NK-92 (cell line): ENCODE measurements around the gene MTURN.

Experiments
- DNase-seq: peaks from one replicate; lab custom pipeline; 2025; ENCODE audit not compliant: unreplicated experiment; lab: John Stamatoyannopoulos, UW

MTURN gene

DNA sequence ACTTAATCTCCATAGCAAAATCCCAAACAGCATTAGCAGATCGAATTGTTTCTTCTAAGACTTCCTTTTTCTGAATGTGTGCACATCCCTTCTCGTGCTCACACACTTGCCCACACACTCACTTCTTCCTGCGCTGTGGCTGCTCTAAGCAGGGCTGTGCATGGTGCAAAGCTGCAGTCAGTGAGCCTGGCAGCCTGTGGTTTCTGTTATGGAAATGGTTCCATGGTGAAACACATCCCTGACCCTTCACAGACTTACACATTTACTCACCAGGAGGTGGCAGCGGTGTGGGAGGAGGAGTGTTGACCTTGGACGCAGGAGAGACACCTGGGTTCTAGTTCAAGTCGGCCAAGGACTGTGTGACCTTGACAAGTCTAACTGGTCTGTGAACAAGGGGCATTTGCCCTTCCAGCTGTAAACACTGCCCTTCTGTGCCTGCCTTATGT is 24.9 kb downstream of the MTURN start:
- no peak for DNase-seq

DNA sequence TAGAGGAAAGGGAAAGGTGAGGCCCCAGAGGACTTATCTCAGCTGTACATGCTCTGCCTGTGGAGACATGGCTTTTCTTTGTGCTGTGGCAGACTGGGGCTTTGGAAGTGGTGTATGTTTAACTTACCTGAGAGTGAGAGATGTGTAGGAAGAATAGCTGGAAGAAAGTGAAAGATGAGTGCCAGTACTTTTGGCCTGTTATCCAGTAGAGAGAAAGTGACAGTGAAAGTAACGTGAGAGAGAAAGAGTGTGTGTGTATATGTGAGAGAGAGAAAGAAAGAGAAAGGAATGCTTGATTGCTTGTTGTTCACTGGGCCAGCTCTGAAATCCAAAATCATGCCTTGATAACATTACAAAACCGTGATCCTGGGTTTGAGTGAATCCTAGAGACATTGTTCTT is 25.5 kb downstream of the MTURN start:
- DNase-seq, result no peak

DNA sequence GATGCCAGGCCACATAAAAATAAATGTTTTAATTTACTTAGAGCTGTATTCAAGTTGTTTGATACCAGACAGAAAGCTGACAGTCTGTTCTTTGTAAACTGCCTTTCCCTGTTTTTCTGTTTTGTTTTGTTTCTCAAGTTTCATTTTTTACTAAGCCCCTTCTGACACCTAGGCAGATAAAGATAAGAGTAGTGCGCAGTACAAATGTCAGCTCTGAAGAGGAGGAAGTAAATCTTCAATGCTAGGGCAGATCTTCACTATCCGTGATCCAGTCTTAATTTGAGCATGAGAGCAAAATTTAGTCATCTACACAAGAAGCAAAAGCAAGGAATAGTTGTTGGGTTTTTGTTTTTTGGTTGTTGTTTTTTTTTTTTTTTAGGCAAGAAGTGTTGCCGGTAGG is 27.3 kb downstream of the MTURN start:
- DNase-seq, result no peak

DNA sequence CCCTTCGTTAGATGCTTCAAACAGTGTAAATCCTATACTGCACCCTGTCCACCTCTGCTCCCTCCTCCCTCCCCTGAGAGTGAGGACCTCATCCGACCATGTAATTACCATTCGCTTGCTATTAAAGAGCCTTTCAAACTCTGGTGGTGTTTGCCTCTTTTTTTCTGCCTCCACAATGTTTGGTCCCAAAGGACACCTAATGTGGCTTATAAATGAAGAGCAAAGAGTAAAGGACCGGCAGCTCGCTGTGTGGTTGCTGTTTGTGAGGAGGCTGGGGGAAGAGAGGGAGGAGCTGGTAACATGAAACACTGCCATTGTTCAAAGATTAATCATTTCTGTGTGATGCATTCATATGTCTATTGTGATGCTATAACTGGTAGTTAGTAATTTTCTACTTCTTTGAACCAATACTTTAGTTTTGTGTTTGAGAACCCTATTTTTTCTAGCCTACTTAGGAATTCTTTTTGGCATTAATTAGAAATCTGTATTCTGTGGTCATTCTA is 27.9 kb downstream of the MTURN start:
- no peak for DNase-seq

DNA sequence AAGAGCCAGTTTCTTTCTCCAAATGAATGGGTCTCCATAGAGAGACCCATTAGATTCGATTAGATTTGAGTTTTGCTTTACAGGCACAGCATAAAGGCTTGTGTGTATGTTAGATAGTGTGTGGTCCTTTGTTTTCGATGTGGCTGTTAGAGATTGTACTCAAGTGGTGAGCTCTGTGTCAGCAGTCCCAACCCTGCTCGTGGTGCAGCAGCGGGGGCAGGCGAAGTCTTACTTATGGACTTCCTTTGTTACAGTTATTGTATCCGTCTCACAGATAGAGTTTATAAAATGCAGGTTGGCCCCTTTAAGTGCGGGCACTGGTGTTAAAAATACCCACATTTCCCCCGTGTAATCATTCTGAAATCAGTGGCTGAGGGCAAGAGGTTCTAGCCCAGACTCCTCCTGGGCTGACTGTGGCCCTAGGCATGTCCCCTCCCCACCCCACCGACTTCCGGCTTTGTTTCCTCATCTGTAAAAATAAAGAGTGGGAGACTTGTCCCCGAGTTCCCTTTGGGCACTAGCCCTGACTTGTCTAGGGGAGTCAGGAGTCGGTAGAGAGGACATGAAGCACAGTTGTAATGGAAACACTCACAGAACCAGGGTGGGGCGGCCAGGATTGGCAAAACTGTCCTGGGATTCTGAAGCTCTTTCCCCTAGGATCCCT is 28.6 kb downstream of the MTURN start:
- no peak for DNase-seq

DNA sequence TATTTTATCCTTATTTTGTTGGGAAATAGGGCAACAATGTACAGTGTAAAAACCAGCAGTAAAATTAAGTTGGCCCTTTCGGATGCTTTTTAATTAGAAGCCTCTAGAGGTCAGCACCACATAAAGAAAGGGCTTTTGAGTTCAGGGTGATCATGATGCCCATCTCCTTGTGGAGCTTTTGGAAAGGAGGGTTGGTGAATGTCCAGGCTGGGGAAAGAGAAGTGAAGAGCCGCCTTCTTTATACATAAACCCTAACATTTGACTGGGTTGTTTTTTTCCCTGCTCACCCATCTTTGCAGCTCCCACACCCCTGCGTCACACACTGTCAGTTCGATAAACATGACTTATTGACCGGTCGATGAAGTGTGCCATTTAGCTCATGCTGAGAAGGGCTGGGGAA is 29.8 kb downstream of the MTURN start:
- DNase-seq, result no peak

DNA sequence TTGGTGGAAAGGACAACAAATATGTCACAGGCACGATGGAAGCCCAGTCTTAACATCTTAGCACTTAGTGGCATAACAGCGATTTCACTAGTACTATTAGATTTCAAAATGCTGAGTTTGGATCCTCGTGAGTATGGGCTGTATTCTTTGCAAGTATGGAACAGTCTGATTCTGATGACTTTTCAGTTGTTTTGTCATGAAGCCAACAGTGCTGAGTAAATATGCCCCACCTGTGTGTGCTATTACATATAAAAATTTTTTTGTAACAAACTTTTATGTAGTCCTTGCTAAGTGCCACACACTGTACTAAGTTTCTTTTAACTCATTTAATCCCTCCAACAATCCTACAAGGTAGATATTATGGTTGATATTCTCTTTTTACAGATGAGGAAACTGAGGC is 30.8 kb downstream of the MTURN start:
- no peak for DNase-seq

DNA sequence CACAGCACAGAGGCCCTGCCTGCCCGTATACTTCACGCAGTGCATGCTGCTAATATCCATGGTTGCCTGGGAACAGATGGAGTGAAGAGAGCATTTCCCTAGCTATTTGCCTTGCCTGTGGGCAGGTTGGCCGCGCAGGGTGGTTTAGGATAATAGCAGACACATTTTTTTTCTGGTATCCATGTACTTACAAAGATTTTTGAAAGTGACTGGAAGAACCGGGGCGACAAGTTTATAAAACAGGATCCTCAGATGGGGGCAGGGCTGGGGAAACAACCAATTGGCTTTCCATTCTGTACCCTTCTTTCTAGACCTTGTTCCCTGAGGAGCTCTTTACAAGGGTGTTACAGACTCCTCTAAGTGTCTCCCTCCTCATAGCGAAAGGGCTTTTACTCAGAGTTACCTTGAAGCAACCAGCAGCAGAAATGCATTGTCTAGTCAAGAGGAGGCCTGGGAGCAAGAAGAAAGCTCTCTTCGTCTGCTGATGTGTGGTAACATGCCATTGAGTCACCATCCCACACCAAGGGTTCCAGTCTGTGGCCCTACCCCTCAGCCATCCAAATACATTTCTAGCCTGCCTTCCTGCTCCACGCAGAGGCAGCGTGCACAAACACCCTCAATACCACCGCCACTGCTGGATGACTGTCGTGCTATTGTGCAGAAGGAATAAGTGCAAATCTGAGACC is 31.5 kb downstream of the MTURN start:
- no peak for DNase-seq

DNA sequence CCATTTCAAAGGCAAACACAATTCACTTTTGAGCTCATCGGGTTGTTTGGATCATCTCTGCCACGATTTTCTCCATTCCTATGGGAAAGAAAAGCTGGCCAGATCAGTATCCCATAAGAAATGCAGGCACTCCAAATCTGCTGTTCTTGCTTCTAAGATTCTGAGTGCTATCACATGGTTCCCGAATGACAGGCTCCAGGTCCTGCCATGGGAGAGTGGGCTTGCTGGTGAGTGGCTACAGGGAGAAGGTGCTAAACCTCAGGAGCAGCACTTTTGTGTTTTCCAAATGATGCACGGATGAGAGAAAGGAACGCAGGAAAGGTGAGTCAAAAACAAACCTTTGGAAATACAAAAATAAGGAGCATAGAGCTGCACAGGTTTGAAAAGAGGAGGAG is 32.1 kb downstream of the MTURN start:
- DNase-seq, result no peak

DNA sequence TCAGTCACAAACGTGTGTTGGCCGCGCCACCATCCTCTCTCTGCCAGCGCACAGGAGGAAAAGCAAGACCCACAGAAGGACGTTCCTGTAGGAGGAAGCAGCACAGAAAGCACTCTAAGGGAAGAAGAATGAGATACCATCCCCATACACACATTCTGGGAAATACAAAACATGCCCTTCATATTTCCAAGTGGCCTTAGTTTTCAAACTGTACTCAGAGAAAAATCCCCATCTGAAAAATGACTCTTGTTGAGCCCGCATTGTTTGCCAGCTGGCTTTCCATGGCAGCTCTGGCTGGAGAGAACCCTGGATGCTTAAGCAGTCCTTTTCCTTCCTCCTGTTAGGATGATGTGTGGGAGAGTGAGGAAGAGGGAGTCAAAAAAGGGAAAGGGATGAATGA is 33.1 kb downstream of the MTURN start:
- DNase-seq, result no peak

DNA sequence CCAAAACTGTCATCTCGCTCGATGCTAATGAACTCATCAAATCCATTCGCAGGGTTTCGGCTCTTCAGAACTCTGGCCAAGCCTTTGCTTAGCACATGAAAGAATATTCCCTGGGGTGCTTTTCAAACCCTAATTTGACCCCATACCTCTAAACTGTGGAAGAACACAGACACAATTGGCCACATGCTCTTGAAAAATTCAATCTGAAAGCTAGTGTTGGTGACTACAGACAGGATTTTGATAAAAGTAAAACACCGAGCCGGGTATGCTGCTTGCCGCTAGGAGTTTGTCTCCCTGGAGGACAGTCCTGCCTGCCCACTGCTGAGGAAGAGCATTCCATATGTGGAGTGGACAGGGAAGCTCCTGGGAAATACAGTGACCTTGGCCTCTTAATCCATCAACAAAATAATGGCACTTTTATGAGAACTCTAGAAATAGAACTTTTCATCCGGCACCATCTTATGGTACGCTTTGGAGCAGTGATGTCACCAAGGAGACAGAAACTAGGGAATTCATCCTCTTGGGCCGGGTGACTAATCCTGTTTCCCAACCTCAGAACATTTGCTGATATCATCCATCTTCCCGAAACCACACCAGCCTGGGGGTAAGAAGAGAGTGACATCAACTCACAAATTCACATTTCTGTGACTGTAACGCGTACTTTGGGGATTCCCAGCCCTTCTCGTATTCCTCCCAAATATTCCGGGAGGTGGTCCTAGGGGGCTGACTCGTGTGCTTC is 34.2 kb downstream of the MTURN start:
- no peak for DNase-seq

DNA sequence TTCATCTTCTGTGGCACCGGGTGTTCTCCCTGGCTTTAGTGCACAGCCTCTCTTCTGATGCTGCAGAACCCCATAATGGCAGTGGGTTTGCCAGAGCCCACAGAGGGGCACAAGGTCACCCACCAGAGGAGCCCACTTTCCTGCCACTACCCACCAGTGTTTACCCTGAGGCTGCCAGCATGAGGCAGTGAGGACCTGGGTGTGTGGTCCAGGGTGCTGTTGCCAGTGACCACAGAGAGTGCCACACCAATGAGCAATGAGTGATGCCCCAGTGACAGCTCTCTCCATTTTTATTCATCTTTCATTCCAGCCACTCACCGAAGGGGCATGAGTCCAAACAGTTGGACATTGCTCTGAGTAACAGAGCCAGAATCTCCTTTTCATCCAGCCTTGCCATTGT is 34.8 kb downstream of the MTURN start:
- no peak for DNase-seq

DNA sequence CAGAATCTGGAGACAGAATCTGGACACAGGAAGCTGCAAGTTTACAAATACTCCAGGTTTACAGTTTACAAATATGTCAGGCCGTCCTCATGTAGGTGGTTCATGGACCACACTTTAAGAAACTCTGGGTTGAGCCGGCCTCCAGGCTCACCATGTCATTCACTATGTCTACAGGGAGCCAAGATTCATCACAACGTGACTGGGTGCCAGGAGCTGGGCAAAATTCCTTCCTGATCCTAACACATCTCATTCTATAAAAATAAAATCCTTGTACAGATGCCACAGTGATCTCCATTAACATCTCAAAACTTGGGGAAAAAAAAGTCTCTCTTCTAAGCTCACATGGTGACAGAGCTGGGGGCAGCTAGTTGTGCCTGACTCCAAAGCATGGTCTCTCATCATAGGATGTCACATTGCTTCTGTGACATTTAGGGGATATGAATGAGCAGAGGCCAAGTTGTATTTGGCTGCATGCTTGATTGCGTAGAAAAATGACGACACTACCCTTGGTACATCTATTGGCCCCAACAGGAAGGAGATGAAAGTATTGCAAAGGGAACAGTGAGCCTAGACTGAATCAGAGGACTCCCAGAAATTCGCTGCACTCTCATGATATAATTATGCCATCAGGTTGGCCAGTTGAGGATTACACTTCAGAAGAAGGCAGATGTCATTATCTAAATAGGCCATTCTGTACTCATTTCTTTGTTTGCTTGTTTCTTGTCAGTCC is 35.9 kb downstream of the MTURN start:
- no peak for DNase-seq

DNA sequence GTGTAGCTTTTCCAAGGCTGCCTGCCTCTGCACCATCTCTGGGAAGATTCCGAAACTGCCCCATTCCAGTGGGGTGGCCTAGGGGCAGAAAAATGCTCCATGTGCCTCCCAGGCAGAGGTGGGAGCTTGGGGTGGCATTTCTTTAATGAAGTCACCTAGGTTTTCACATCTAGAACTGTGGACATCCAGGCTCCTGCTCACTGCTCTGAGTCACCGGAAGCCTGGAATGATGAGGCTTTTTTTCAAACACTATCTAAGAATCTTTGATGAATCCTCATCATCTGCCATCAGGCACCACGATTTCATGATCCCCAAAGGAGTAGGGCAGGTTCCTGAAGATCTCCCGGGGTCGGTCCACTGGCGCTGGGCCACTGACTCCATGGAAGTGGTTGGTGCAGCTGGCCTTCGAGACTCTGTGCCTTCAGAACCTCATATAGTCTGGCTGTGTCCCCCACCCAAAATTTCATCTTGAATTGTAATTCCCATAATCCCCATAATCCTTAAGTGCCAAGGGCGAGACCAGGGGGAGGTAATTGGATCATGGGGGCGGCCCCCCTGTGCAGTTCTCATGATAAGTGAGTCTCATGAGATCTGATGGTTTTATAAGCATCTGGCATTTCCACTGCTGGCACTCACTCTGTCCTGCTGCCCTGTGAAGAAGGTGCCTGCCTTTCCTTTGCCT is 37.1 kb downstream of the MTURN start:
- no peak for DNase-seq

DNA sequence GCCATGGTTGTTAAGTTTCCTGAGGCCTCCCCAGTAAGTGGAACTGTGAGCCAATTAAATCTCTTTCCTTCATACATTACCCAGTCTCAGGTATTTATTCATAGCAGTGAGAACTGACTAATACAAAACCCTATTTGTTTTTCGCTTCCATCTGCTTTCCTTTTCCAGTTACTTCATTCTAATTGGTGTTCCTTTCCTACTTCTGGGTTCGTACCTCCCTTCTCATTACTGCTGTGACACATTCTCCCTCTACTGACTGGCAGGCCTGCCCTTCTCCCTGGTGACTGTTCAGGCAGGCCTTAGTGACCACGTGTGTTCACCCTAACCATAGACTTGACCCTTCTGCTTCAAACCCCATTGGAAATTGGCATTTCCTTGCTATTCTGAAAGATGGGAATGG is 37.7 kb downstream of the MTURN start:
- DNase-seq, result no peak

DNA sequence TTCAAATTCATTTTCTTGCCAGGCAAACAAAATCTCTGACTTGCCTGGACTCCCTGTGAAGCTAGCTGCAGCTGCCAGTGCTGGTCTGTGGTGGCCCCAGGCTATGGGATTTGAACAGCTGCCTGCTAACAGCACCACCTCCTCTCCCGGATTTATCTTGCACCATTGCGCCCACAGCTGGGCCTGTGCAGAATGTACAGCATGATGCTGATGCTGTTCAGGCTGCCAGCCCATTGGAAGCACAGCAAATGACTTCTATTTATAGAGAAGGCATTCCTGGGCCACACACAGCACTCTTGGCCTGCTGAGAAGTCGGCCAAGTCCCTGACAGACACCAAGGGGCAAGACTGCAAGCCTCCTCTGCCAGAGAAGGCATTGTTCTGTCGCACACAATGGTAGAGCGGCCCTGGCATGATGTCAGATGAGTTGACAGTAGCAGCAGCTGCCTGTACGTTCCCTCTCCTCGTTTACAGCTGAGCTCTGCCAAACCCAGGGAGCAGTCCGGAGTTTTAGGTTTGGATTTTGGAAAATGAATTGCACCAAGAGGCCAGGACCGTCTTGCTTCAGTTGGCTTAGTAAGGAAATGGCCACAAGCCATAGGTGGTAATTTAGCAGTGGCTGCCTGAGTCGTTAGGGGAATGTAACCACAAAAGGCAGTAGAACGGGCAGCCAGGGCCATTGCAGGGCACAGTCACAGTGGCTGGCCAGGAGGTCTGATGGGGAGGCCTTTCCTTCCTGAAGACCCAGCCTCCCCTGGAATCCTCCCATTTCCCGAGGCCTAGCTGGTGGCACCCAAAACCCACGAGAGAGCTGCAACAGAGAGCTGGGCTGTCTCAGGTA is 38.5 kb downstream of the MTURN start:
- no peak for DNase-seq

DNA sequence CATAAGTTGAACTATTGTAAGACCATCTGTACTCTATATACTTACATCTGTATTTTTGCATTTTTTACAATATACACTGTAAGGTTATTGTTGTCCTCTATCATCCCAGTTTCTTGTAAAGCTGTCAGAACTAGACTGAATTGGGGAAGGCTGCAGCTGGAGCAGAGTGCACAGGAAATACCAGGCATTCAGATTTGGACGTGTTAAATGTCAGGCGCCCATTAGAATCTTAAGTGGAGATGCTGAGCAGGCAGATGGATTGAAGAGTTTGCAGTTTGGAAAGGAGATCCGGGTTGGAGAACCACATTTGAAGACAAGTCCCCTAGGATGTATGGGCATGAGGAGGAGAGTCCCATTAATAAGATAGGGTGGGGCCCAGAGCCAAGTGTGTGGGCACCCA is 40.4 kb downstream of the MTURN start:
- DNase-seq, result no peak

DNA sequence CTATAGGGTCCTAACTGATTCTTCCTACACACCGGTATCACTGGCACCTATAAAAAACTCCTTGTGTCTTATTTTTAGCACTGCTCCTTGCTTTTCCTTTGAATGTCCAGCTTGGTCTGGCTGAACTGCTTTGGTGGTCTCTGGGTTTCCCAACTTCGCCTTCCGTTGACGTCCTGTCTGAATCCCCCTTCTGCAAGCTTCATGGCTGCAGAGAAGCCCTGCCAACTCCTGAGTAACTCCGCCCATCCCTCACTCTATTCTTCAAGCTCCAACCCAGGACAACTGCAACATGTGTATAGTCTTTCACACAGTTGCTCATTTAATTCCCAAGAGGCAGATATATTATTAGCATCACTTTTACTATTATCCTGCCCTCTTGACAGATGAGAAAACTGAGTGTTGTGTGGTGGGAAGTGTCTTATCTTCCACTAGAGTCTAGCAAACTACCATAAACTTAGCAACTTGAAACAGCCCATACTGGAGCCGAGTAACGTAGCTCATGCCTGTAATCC is 40.9 kb downstream of the MTURN start:
- DNase-seq, result no peak

DNA sequence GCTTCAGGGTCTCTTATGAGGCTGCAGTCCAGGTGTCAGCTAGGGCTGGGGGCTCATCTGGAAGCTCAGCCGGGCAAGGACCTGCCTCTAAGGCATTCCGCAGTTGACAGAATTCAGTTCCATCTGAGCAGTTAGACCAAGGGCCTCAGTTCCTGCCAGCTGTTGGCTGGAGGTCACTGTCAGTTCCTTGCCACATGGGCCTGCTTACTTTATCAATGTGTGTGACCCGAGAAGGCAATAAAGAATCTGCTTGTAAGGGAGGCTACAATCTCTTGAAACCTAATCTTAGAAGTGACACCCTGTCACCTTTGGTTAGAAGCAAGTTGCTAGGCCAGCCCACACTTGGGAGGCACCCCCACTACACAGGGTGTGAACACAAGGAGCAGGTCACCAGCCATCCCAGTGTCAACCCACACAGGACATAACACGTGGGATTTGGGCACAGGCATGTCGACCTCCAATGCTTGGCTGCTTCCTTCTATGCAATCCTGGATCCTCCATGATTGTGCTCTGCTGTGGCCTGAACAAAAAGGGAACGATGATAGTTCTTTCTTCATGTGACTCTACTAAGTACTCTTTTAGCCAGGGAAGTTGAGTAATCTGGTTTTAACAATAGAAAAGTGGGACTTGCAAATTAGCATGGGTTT is 41.8 kb downstream of the MTURN start:
- no peak for DNase-seq
